GM12801 (cell line): ENCODE measurements around the gene CAST.

Source experiments
- CTCF ChIP-seq: IDR thresholded peaks from one replicate; pipeline ENCODE4 v1.5.1; 2011; ENCODE audit warnings: control low read depth; ENCODE audit not compliant: insufficient read length; ENCODE audit errors: extremely low read depth

Gene CAST

GRCh38 chr5:96687080-96687479 lies 24.9 kb downstream of the CAST start:
- TF ChIP-seq CTCF, result no peak

DNA sequence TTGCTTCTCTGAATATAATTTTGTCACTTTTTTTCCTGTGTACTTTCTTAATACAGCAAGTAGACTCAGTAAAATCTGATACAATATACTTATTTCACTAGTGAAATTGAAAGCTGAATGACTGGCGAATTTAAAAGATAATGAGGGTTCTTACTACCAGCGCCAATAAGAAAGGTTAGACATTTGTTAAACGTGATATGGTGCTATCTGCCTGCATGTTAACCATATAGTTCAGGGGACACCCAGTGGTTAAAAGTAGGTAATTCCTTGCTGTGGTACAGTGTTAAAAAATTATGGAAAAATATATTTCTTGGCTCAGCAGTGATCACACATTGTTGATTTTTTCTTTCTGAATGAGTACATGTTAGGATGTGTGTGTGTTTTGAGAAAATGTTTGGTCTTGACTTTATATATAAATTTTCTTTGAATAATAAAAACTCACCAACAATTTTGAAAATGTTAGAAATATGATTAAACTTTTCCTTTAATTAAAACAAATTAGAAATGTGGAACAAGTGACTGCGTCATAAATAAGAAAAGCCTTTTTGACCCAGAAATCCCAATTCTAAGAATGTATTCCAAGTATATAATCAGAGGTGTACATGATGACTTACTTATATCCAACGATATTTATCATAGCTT lies 25.8 kb downstream of the CAST start:
- TF ChIP-seq CTCF, result no peak

DNA sequence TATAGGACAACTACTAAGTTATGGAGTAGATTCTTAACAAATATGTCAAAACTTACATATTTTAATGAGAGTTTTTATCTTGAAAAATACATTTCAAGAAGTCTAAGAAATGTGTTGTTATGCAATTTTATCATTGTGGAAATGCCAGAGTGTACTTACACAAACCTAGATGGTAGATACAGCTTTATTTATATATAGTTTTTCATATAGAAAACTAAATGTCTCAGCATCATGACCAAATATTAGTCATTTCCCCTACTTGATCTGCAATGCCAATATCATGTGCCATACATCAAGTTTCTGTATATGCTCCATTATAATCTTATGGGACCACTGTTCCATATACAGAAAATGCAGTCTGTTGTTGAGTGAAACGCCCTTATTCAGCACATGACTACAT lies 28.7 kb downstream of the CAST start:
- no peak for TF ChIP-seq CTCF

DNA sequence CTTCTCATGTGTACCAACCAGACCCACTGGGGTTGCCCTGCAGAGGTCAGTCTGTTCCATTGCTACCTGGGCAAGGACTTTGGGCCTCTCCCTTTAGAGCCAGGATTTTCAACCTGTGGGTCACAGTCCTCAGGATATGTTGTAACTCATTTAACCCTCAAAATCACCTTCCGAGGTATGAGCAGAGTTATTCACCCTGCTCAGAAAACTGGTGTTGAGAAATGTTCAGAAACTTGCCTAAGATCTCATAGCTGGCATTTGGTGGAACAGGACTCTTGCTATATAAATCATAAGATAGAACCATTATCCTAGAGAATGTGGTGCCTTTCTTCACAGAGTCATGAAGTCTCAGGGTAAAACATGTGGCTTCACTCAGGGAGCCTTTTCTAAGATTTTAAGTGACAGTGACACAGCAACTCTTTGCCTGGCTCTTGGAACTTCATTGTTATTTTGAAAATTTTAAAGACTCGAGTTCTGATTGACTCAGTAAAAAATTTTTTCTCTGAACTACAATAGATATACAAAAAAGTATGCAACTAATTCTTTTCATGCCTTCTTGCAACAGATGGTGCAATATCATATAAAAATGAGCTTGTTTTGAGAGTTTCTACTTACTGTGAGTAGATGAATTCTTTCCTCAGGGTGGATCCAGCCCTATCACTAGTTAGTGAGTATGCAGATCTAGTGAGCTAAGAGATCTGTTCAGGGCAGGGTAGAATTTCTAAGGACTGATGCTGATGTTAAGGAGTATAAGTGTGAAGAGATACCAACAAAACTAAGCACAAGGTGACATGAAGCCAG lies 29.5 kb downstream of the CAST start:
- TF ChIP-seq CTCF, result no peak

GRCh38 chr5:96692441-96692840 lies 30.3 kb downstream of the CAST start:
- TF ChIP-seq CTCF, result no peak

GRCh38 chr5:96699186-96699820 lies 37.1 kb downstream of the CAST start:
- TF ChIP-seq CTCF, result no peak

GRCh38 chr5:96702503-96703383 lies 40.6 kb downstream of the CAST start:
- TF ChIP-seq CTCF, result no peak
